Head of caudate nucleus (tissue), 42 donors: ENCODE results near the gene POLR1F.
"Not testable (repeated sequence)": the region's sequence is repeated elsewhere in the genome, so short reads cannot be mapped to it uniquely, and the experiment has no call there.

Source experiments
- DNase-seq, 42 donors: peaks; one replicate each; pipeline versions ENCODE4 v3.0.0 to v3.0.0-alpha.2; 2020 to 2021; ENCODE audit warnings: mixed read lengths in 7 of 42
- intact Hi-C: fragments of 100-400 bp; cut with DNase I; formaldehyde crosslinking; loops from one replicate; pipeline ENCODE4 v1.15.0; 2022

Gene POLR1F

GRCh38 chr7:19689130-19689529, 19.7 kb downstream of the POLR1F start:
- intact Hi-C loops, DNase-seq: not testable (repeated sequence)

GRCh38 chr7:19681596-19681995, 27.2 kb downstream of the POLR1F start:
- intact Hi-C loops = no loop called here
- no peak for DNase-seq

GRCh38 chr7:19677180-19677579, 31.7 kb downstream of the POLR1F start:
- intact Hi-C loops = no loop called here
- DNase-seq = no peak

GRCh38 chr7:19675816-19676215, 33.0 kb downstream of the POLR1F start:
- intact Hi-C loops = no loop called here
- DNase-seq = no peak

GRCh38 chr7:19674266-19674960, 34.4 kb downstream of the POLR1F start:
- intact Hi-C loops = no loop called here
- no peak for DNase-seq

- no peak for DNase-seq
- intact Hi-C loops = no loop called here
Observed at GRCh38 chr7:19670806-19671205, 38.0 kb downstream of the POLR1F start.

- DNase-seq = no peak
- intact Hi-C loops = no loop called here
Observed at GRCh38 chr7:19665399-19666008, 43.3 kb downstream of the POLR1F start.

GRCh38 chr7:19663816-19664462, 44.9 kb downstream of the POLR1F start:
- DNase-seq = no peak
- intact Hi-C loops = no loop called here

GRCh38 chr7:19648791-19649190, 60.0 kb downstream of the POLR1F start:
- intact Hi-C loops = no loop called here
- no peak for DNase-seq
